Stimulated activated CD8-positive, alpha-beta memory T cell treated with anti-CD3 and anti-CD28 coated beads, Interleukin-12 subunit alpha, Interleukin-12 subunit beta, amount 100 ng/mL, for 1 hour (primary cell): ENCODE data around the gene ABHD12.

ENCODE experiments used
- DNase-seq: peaks from one replicate; pipeline ENCODE4 v3.0.0-alpha.2; 2020; ENCODE audit warnings: low read depth

Gene ABHD12

GRCh38 chr20:25257130-25257529 is 133.5 kb downstream of the ABHD12 start:
- DNase-seq, result no peak

- no peak for DNase-seq
Observed at GRCh38 chr20:25256226-25256859, 134.3 kb downstream of the ABHD12 start.

- DNase-seq, result no peak
Observed at GRCh38 chr20:25254986-25255680, 135.5 kb downstream of the ABHD12 start.

- DNase-seq, result no peak
Observed at GRCh38 chr20:25254571-25254970, 136.1 kb downstream of the ABHD12 start.

- DNase-seq, result no peak
Observed at GRCh38 chr20:25253606-25254275, 136.9 kb downstream of the ABHD12 start.

- DNase-seq, result no peak
Observed at GRCh38 chr20:25252686-25253421, 137.8 kb downstream of the ABHD12 start.

- DNase-seq, result no peak
Observed at GRCh38 chr20:25252230-25252651, 138.4 kb downstream of the ABHD12 start.

GRCh38 chr20:25251558-25251957 is 139.1 kb downstream of the ABHD12 start:
- no peak for DNase-seq

- no peak for DNase-seq
Observed at GRCh38 chr20:25251019-25251418, 139.6 kb downstream of the ABHD12 start.

GRCh38 chr20:25250508-25250907 is 140.1 kb downstream of the ABHD12 start:
- no peak for DNase-seq
